Measurements from ENCODE around the gene EHMT1. TPM values are rescaled to one million over a fixed set of nuclear protein-coding genes. Genes with fewer than 3 reads are reported as not detected.

Gene EHMT1
- total and polyA plus RNA-seq, 2 of the 8 experiments (the other 6 are each of a cell fraction or from before 2014, with no cell fraction given): 95.7 to 163 TPM

DNA sequence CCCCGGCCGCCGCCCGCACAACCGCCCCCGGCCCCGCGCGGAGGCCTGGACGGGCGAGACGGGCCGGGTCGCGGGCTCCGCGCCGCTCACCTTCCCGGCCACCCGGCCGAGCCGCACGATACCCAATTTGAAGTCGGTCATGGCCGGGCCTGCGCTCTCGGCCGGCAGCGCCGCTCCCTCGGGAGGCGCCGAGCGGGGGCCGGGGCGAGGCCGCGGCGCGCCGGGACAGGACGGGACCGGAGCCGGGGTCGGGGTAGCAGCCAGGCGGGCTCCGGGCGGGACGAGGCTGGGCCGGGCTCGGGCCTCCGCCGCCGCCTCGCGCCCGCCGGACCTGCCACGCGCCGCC is 28.7 kb upstream of the EHMT1 start:
- Histone ChIP-seq H4K91ac (replicated peaks; ENCODE audit: insufficient read length, low read length) (no peak overlapping the region), H2BK12ac (ENCODE audit: low read depth, low read length) (no peak overlapping the region), H3K27me3 (replicated peaks in 1 of 4; ENCODE audit: control insufficient read depth in 3 of 4, extremely low read depth in 1 of 4, insufficient read depth in 3 of 4, low read length in 3 of 4) (no peaks in the 10 kb centered on the region; a peak in 1 of 7 replicates), H3K23ac (ENCODE audit: insufficient read length) (no peak overlapping the region), H2AFZ (ENCODE audit: low read length) (no peak overlapping the region), H4K20me1 (replicated peaks in 1 of 2; ENCODE audit: control insufficient read depth in 1 of 2, insufficient read depth in 2 of 2, low read length in 2 of 2) (peaks cover 17 to 24% of the 10 kb centered on the region in 2 experiments), H3K56ac (replicated peaks; ENCODE audit: insufficient read length, low read depth, low read length) (no peak overlapping the region), H2BK5ac (ENCODE audit: low read depth, low read length) (no peak overlapping the region), H3K27ac (ENCODE audit: low read depth, low read length) (no peak overlapping the region), H4K8ac (ENCODE audit: extremely low read depth, insufficient read depth, low read length) (no peak overlapping the region), H2BK15ac (ENCODE audit: low read length) (no peak overlapping the region), H3K79me1 (ENCODE audit: low read depth, low read length) (peaks cover 21% of the 10 kb centered on the region), H2AK5ac (ENCODE audit: low read depth, low read length) (no peak overlapping the region), H4K5ac (ENCODE audit: insufficient read length, low read depth, low read length) (no peak overlapping the region), H3K9ac (replicated peaks in 1 of 4; ENCODE audit: extremely low read depth in 1 of 4, low read depth in 3 of 4, low read length in 3 of 4) (peak overlapping the region in 3 of 4 experiments; percentile 51 to 93 (median 70); a peak in 3 of 7 replicates), H3K4ac (replicated peaks; ENCODE audit: insufficient read length, low read depth, low read length) (no peak overlapping the region), H2BK120ac (replicated peaks; ENCODE audit: low read depth, low read length) (no peak overlapping the region), H3K23me2 (ENCODE audit: low read depth, low read length) (peaks cover 8% of the 10 kb centered on the region; the same call in 1 of the 2 replicates), H3K36me3 (ENCODE audit: control insufficient read depth in 2 of 4, insufficient read depth in 4 of 4, low read length in 3 of 4) (peaks cover 27 to 34% (median 29%) of the 10 kb centered on the region in 4 experiments), H3K4me1 (replicated peaks in 1 of 4; ENCODE audit: control insufficient read depth in 3 of 4, insufficient read depth in 4 of 4, low read length in 3 of 4) (peaks cover 0 to 7% (median 5%) of the 10 kb centered on the region in 4 experiments; a peak in 5 of 7 replicates), H3K79me2 (ENCODE audit: control insufficient read depth in 1 of 2, insufficient read depth in 2 of 2, low read length in 2 of 2) (peaks cover 0 to 22% of the 10 kb centered on the region in 2 experiments; a peak in 2 of 4 replicates), H3K14ac (ENCODE audit: insufficient read length) (no peak overlapping the region), H3K9me3 (ENCODE audit: insufficient read depth in 2 of 2, low read depth in 1 of 2, low read length in 1 of 2) (no peaks in the 10 kb centered on the region), H3K4me3 (ENCODE audit: extremely low read depth in 1 of 4, insufficient read depth in 2 of 4, low read depth in 3 of 4, low read length in 4 of 4) (peak overlapping the region; percentile 54 to 82 (median 82)), H2BK20ac (ENCODE audit: low read length) (no peak overlapping the region), H3K4me2 (ENCODE audit: insufficient read depth in 1 of 2, low read depth in 2 of 2, low read length in 2 of 2) (peak overlapping the region; percentile 13 to 91; a peak in 2 of 4 replicates), H3K18ac (ENCODE audit: extremely low read depth, low read length) (no peak overlapping the region)
- ChIA-PET CTCF (ENCODE audit: partially characterized antibody) (interaction anchor here (1.0 to 1.3 kb wide), 2 partner anchors 8 to 12 kb away, joined by 4 to 5 read pairs; no protein-coding TSS in a partner anchor), POLR2A (ENCODE audit: partially characterized antibody) (interaction anchor here (1.2 to 6.2 kb wide), 5 partner anchors 9 to 77 kb away, joined by 3 to 45 read pairs (median 13); partner anchors contain the start of genes DPH7 and EHMT1)
- 0 out of 4 replicates have a peak, but pooled peaks of 1 of the 2 experiments have one; percentile 39 for TF ChIP-seq SIN3A (conservative IDR thresholded peaks at IDR 0.05 in 1 of 2, IDR thresholded peaks at IDR 0.05 in 1 of 2; ENCODE audit: low read depth in 1 of 2, low read length in 2 of 2)
- TF ChIP-seq, protein P1, sequence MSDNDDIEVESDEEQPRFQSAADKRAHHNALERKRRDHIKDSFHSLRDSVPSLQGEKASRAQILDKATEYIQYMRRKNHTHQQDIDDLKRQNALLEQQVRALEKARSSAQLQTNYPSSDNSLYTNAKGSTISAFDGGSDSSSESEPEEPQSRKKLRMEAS (IDR thresholded peaks at IDR 0.05): no peak
- 0 out of 2 replicates have a peak, but pooled peaks have one; percentile 6 for TF ChIP-seq PHF8 (conservative IDR thresholded peaks at IDR 0.05; ENCODE audit: low read depth, low read length)
- DNase-seq (ENCODE audit: low read depth in 1 of 2, low spot score in 2 of 2): no peak
- FAIRE-seq: no peak
- 7% methylated on average over 34 of the region's 61 CpGs; no CpG with 5 or more reads in 1 of the 2 experiments for WGBS, 2 experiments (ENCODE audit: extremely low coverage in 1 of 2, insufficient coverage in 1 of 2, insufficient read length in 1 of 2, insufficient replicate concordance in 2 of 2, low coverage in 1 of 2, low lambda C conversion rate in 2 of 2, missing lambda C conversion rate in 1 of 2)

All from H1 (cell line).